WTC11 (cell line): Measurements from ENCODE around the gene ETV6. TPM values are rescaled to one million over a fixed set of nuclear protein-coding genes. Genes with fewer than 3 reads are reported as not detected.

Experiments
- ATAC-seq: fragments of 200-7000 bp; cut with Tn5 transposase; 2 replicates; pipeline ENCODE4 v1.10.0; 2021; ENCODE audit warnings: mild to moderate bottlenecking, moderate library complexity
- CTCF ChIA-PET: fragments of 300-600 bp; sonication (Branson Sonifier 250); formaldehyde crosslinking; loops from one replicate; lab custom pipeline; 2021; ENCODE audit warnings: antibody characterized with exemption; lab: Charles Lee
- POLR2A ChIA-PET: fragments of 350-600 bp; sonication (Branson Sonifier 250); formaldehyde crosslinking; loops from one replicate; lab custom pipeline; 2021; ENCODE audit warnings: antibody characterized with exemption; lab: Charles Lee
- DNase-seq: peaks from one replicate; pipeline ENCODE4 v3.0.0; 2021; ENCODE audit warnings: low spot score
- H3K27ac Mint-ChIP-seq: 2 replicates; pipeline ENCODE4 v1.8.0; 2021; ENCODE audit warnings: mixed read lengths
- H3K27me3 Mint-ChIP-seq: 2 replicates; pipeline ENCODE4 v1.8.0; 2021; ENCODE audit warnings: low read depth, mild to moderate bottlenecking, moderate library complexity, mixed read lengths
- H3K36me3 Mint-ChIP-seq: 2 replicates; pipeline ENCODE4 v1.8.0; 2021; ENCODE audit warnings: mixed read lengths
- H3K4me1 Mint-ChIP-seq: 2 replicates; pipeline ENCODE4 v1.8.0; 2022; ENCODE audit warnings: mixed read lengths
- H3K4me3 Mint-ChIP-seq: 2 replicates; pipeline ENCODE4 v1.8.0; 2021; ENCODE audit warnings: mild to moderate bottlenecking, moderate library complexity, mixed read lengths
- H3K9me3 Mint-ChIP-seq: 2 replicates; pipeline ENCODE4 v1.8.0; 2021; ENCODE audit warnings: mixed read lengths
- ATF1 ChIP-seq: sonication (generic); formaldehyde crosslinking; IDR thresholded peaks from 2 replicates; pipeline ENCODE4 v1.8.1; 2023; ENCODE audit warnings: mild to moderate bottlenecking, moderate library complexity, missing genetic modification reagents
- ETV6 ChIP-seq: sonication (generic); formaldehyde crosslinking; IDR thresholded peaks from 2 replicates; pipeline ENCODE4 v1.8.1; 2022; ENCODE audit warnings: mild to moderate bottlenecking, missing genetic modification reagents
- FOXJ3 ChIP-seq: sonication (generic); formaldehyde crosslinking; IDR thresholded peaks from 2 replicates; pipeline ENCODE4 v1.9.0; 2021; ENCODE audit warnings: missing genetic modification reagents, mild to moderate bottlenecking, borderline replicate concordance
- IRF2 ChIP-seq: sonication (generic); formaldehyde crosslinking; IDR thresholded peaks from 2 replicates; pipeline ENCODE4 v1.8.0; 2022; ENCODE audit warnings: low read depth, missing genetic modification reagents, borderline replicate concordance
- MXD4 ChIP-seq: fragments of 250-450 bp; sonication (Bioruptor Pico); IDR thresholded peaks from 2 replicates; pipeline ENCODE4 v1.8.0; 2021; ENCODE audit warnings: mild to moderate bottlenecking, moderate library complexity, borderline replicate concordance
- NFE2L1 ChIP-seq: sonication (generic); formaldehyde crosslinking; IDR thresholded peaks from 2 replicates; pipeline ENCODE4 v1.8.1; 2023; ENCODE audit warnings: missing genetic modification reagents
- RORB ChIP-seq: fragments of 250-450 bp; sonication (Bioruptor Pico); IDR thresholded peaks from 2 replicates; pipeline ENCODE4 v1.9.0; 2021; ENCODE audit warnings: mild to moderate bottlenecking
- TEAD4 ChIP-seq: sonication (generic); formaldehyde crosslinking; IDR thresholded peaks from 2 replicates; pipeline ENCODE4 v1.8.0; 2022; ENCODE audit warnings: mild to moderate bottlenecking, missing genetic modification reagents
- ZNF121 ChIP-seq: sonication (generic); formaldehyde crosslinking; IDR thresholded peaks from 2 replicates; pipeline ENCODE4 v1.8.0; 2023; ENCODE audit warnings: missing genetic modification reagents
- ZNF219 ChIP-seq: sonication (generic); formaldehyde crosslinking; IDR thresholded peaks from 2 replicates; pipeline ENCODE4 v1.8.0; 2023; ENCODE audit warnings: missing genetic modification reagents, mild to moderate bottlenecking, borderline replicate concordance
- total RNA-seq: library from RNA; stranded (reverse); gene quantifications from 3 replicates; pipeline ENCODE4 v1.2.3, GENCODE V29; 2021
- TF ChIP-seq, protein P1 (sequence below): sonication (generic); formaldehyde crosslinking; IDR thresholded peaks from 2 replicates; pipeline ENCODE4 v1.8.0; 2023; ENCODE audit warnings: missing genetic modification reagents, mild to moderate bottlenecking, borderline replicate concordance
- TF ChIP-seq, protein P2 (sequence below): fragments of 250-450 bp; sonication (Bioruptor Pico); IDR thresholded peaks from 2 replicates; pipeline ENCODE4 v1.9.0; 2021; ENCODE audit warnings: mild to moderate bottlenecking
- TF ChIP-seq, protein P3 (sequence below): sonication (generic); formaldehyde crosslinking; IDR thresholded peaks from 2 replicates; pipeline ENCODE4 v1.8.1; 2023; ENCODE audit warnings: mild to moderate bottlenecking, missing genetic modification reagents, moderate library complexity
- TF ChIP-seq, protein P4 (sequence below): fragments of 250-450 bp; sonication (Bioruptor Pico); IDR thresholded peaks from 2 replicates; pipeline ENCODE4 v1.9.0; 2021; ENCODE audit warnings: moderate library complexity, mild to moderate bottlenecking, inconsistent platforms, borderline replicate concordance
- TF ChIP-seq, protein P5 (sequence below): sonication (generic); formaldehyde crosslinking; IDR thresholded peaks from 2 replicates; pipeline ENCODE4 v1.8.0; 2023; ENCODE audit warnings: mild to moderate bottlenecking, missing genetic modification reagents

The ETV6 gene
- total RNA-seq, 1 experiment from 2014 or later: 23.5 TPM

DNA sequence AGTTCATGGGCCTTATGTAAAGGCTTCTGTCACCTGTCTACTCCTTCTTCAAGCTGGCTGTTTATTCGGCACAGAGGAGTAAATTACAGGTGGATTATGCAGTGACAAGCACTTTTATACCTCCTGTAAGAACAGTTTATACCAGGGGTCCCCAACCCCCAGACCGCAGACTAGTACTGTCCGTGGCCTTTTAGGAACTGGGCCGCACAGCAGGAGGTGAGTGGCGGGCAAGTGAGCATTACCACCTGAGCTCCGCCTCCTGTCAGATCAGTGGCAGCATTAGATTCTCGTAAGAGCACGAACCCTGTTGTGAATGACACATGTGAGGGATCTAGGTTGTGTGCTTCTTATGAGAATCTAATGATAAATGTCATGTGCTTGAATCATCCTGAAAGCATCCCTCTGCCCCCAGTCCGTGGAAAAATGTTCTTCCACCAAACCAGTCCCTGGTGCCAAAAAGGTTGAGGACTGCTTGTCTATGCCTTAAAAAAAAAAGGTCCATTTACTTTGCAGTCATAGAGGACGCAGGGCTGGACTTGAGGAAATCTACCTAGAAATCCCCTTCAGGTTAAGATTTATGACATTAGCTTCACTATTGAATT is 78.8 kb downstream of the ETV6 start:
- Mint-ChIP-seq H3K4me3 (no peak overlapping the region), H3K9me3 (no peaks in the 10 kb centered on the region), H3K36me3 (no peaks in the 10 kb centered on the region; the same call in 1 of the 2 replicates), H3K4me1 (peaks cover 63% of the 10 kb centered on the region), H3K27ac (no peak overlapping the region), H3K27me3 (no peaks in the 10 kb centered on the region)
- ChIA-PET CTCF (interaction anchor here (0.6 to 1.3 kb wide), 4 partner anchors 173 to 304 kb away, joined by 3 read pairs; no protein-coding TSS in a partner anchor), POLR2A (interaction anchor here (0.6 kb wide), 1 partner anchor 65 kb away, joined by 4 read pairs; no protein-coding TSS in a partner anchor)
- TF ChIP-seq ZNF121 (CRISPR knock-in tag) (no peak), NFE2L1 (CRISPR knock-in tag) (no peak), RORB (CRISPR knock-in tag) (no peak)
- TF ChIP-seq, protein P1, sequence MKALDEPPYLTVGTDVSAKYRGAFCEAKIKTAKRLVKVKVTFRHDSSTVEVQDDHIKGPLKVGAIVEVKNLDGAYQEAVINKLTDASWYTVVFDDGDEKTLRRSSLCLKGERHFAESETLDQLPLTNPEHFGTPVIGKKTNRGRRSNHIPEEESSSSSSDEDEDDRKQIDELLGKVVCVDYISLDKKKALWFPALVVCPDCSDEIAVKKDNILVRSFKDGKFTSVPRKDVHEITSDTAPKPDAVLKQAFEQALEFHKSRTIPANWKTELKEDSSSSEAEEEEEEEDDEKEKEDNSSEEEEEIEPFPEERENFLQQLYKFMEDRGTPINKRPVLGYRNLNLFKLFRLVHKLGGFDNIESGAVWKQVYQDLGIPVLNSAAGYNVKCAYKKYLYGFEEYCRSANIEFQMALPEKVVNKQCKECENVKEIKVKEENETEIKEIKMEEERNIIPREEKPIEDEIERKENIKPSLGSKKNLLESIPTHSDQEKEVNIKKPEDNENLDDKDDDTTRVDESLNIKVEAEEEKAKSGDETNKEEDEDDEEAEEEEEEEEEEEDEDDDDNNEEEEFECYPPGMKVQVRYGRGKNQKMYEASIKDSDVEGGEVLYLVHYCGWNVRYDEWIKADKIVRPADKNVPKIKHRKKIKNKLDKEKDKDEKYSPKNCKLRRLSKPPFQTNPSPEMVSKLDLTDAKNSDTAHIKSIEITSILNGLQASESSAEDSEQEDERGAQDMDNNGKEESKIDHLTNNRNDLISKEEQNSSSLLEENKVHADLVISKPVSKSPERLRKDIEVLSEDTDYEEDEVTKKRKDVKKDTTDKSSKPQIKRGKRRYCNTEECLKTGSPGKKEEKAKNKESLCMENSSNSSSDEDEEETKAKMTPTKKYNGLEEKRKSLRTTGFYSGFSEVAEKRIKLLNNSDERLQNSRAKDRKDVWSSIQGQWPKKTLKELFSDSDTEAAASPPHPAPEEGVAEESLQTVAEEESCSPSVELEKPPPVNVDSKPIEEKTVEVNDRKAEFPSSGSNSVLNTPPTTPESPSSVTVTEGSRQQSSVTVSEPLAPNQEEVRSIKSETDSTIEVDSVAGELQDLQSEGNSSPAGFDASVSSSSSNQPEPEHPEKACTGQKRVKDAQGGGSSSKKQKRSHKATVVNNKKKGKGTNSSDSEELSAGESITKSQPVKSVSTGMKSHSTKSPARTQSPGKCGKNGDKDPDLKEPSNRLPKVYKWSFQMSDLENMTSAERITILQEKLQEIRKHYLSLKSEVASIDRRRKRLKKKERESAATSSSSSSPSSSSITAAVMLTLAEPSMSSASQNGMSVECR (CRISPR knock-in tag): no peak
- no peak for DNase-seq
- no peak for ATAC-seq

DNA sequence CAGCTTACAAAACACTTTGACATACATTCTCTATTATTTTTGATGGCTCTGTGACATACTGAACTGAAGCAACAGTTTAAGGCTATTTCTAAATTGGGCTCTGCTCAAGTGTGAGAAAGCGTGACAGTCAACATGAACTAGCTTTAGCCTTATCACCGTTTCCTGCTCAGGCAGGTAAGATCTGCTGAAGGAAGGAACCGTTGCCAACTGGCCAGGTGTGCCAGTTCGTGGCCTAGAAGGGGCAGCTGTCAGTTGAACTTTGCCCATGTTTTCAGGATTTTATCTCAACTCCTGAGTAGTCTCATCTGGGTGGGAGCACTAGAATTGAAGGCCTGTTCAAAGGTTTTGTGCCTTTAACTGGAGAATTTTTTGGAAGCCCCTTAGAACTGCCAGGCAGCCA is 79.5 kb downstream of the ETV6 start:
- H3K27me3 Mint-ChIP-seq: no peaks in the 10 kb centered on the region
- CTCF ChIA-PET: no interaction called here
- H3K36me3 Mint-ChIP-seq: no peaks in the 10 kb centered on the region; the same call in 1 of the 2 replicates
- POLR2A ChIA-PET: interaction anchor here (0.6 kb wide), 1 partner anchor 64 kb away, joined by 4 read pairs; no protein-coding TSS in a partner anchor
- H3K4me3 Mint-ChIP-seq: no peak overlapping the region
- no peak for DNase-seq
- H3K4me1 Mint-ChIP-seq: peaks cover 55% of the 10 kb centered on the region
- H3K9me3 Mint-ChIP-seq: no peaks in the 10 kb centered on the region
- H3K27ac Mint-ChIP-seq: no peak overlapping the region
- ATAC-seq: no peak
- TF ChIP-seq, protein P2, sequence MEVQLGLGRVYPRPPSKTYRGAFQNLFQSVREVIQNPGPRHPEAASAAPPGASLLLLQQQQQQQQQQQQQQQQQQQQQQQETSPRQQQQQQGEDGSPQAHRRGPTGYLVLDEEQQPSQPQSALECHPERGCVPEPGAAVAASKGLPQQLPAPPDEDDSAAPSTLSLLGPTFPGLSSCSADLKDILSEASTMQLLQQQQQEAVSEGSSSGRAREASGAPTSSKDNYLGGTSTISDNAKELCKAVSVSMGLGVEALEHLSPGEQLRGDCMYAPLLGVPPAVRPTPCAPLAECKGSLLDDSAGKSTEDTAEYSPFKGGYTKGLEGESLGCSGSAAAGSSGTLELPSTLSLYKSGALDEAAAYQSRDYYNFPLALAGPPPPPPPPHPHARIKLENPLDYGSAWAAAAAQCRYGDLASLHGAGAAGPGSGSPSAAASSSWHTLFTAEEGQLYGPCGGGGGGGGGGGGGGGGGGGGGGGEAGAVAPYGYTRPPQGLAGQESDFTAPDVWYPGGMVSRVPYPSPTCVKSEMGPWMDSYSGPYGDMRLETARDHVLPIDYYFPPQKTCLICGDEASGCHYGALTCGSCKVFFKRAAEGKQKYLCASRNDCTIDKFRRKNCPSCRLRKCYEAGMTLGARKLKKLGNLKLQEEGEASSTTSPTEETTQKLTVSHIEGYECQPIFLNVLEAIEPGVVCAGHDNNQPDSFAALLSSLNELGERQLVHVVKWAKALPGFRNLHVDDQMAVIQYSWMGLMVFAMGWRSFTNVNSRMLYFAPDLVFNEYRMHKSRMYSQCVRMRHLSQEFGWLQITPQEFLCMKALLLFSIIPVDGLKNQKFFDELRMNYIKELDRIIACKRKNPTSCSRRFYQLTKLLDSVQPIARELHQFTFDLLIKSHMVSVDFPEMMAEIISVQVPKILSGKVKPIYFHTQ: no peak
- no peak for TF ChIP-seq ZNF219
- no peak for TF ChIP-seq TEAD4 (CRISPR knock-in tag)
- TF ChIP-seq, protein P3, sequence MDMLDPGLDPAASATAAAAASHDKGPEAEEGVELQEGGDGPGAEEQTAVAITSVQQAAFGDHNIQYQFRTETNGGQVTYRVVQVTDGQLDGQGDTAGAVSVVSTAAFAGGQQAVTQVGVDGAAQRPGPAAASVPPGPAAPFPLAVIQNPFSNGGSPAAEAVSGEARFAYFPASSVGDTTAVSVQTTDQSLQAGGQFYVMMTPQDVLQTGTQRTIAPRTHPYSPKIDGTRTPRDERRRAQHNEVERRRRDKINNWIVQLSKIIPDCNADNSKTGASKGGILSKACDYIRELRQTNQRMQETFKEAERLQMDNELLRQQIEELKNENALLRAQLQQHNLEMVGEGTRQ: no peak
- no peak for TF ChIP-seq IRF2
- TF ChIP-seq, protein P4, sequence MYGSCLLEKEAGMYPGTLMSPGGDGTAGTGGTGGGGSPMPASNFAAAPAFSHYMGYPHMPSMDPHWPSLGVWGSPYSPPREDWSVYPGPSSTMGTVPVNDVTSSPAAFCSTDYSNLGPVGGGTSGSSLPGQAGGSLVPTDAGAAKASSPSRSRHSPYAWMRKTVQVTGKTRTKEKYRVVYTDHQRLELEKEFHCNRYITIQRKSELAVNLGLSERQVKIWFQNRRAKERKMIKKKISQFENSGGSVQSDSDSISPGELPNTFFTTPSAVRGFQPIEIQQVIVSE (CRISPR knock-in tag): no peak
- no peak for TF ChIP-seq MXD4 (CRISPR knock-in tag)

DNA sequence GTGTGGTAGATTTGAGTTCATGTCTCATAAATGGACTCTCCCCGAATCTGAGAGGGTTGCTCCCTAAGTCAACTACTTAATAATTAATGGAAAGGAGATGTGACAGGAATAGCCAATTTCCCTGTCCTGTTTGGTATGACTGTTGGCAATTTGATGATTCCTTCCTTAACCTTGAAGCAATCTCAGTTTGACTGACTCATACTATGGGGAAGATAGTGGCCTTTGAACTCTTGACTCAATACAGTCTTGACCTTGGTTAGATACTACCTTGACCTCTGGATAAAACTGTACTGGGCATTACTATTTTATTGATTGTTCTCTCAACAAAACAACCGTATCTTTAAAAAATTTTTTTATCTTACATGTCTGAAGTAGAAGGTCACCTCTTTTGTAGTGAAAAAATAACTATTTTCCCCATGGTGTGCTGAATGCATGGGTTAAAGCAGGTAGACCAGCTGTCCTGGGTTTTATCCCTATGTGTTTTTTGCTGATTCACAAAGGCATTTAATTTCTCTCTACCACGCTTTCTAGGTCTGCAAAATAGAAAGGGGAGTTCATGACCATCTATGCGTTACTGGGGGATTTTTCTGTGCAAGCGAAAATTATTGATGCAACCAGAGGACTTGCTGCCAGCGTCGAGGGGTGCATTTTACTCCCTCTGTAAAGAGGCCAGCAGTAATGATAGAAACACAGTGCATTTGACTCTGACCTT is 80.1 kb downstream of the ETV6 start:
- DNase-seq: no peak
- H3K4me1 Mint-ChIP-seq: peaks cover 50% of the 10 kb centered on the region
- H3K4me3 Mint-ChIP-seq: no peak overlapping the region
- H3K36me3 Mint-ChIP-seq: no peaks in the 10 kb centered on the region; the same call in 1 of the 2 replicates
- ChIA-PET CTCF (no interaction called here), POLR2A (no interaction called here)
- peak overlapping the region; percentile 61 for H3K27ac Mint-ChIP-seq
- H3K27me3 Mint-ChIP-seq: no peaks in the 10 kb centered on the region
- ATAC-seq: no peak
- no peaks in the 10 kb centered on the region for H3K9me3 Mint-ChIP-seq
- no peak for TF ChIP-seq RORB (CRISPR knock-in tag)
- no peak for TF ChIP-seq ETV6 (CRISPR knock-in tag)
- no peak for TF ChIP-seq ATF1 (CRISPR knock-in tag)
- TF ChIP-seq TEAD4 (CRISPR knock-in tag): no peak
- no peak for TF ChIP-seq FOXJ3
- TF ChIP-seq, protein P5, sequence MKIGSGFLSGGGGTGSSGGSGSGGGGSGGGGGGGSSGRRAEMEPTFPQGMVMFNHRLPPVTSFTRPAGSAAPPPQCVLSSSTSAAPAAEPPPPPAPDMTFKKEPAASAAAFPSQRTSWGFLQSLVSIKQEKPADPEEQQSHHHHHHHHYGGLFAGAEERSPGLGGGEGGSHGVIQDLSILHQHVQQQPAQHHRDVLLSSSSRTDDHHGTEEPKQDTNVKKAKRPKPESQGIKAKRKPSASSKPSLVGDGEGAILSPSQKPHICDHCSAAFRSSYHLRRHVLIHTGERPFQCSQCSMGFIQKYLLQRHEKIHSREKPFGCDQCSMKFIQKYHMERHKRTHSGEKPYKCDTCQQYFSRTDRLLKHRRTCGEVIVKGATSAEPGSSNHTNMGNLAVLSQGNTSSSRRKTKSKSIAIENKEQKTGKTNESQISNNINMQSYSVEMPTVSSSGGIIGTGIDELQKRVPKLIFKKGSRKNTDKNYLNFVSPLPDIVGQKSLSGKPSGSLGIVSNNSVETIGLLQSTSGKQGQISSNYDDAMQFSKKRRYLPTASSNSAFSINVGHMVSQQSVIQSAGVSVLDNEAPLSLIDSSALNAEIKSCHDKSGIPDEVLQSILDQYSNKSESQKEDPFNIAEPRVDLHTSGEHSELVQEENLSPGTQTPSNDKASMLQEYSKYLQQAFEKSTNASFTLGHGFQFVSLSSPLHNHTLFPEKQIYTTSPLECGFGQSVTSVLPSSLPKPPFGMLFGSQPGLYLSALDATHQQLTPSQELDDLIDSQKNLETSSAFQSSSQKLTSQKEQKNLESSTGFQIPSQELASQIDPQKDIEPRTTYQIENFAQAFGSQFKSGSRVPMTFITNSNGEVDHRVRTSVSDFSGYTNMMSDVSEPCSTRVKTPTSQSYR (CRISPR knock-in tag): no peak
